Measurements from ENCODE around the gene TMBIM6.
A peak's percentile ranks its signal among the peaks of the same experiment; 100 is the strongest.

The TMBIM6 gene

GRCh38 chr12:49787672-49788071, 46.3 kb downstream of the TMBIM6 start:
- no peak for DNase-seq (ENCODE audit: low spot score)
- in situ Hi-C loops (cut with MboI; ENCODE audit: low sequenced_read_pairs, unreplicated experiment), result no loop called here

DNA sequence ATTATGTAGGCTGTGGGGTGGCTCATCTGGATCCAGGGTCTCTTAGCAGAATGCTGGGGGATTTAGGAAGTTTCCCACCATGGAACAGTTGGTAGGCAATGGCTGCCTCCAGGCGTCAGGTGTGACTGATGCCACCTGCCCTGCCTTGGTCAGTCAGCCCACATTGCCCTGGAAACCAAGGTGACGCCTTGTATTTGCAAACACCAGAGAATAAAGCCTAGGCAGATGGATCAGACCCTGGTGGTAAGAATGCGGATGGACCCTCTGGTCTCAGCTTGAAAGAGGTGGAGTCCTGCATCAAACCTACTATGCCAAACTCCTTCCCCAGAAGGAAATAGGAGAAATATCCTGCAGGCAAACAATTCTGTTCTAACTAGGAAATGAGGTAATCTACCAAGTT, 48.6 kb downstream of the TMBIM6 start:
- no peak for TF ChIP-seq CTCF (IDR thresholded peaks at IDR 0.05; ENCODE audit: borderline replicate concordance, control extremely low read depth, extremely low read depth, insufficient read depth, missing control alignments)
- no peak for DNase-seq (ENCODE audit: low spot score)
- in situ Hi-C loops (cut with MboI; ENCODE audit: low sequenced_read_pairs, unreplicated experiment), result no loop called here

More at GRCh38 chr12:49787672-49788071, 46.3 kb downstream of the TMBIM6 start:
- TF ChIP-seq CTCF (IDR thresholded peaks at IDR 0.05; ENCODE audit: borderline replicate concordance, control extremely low read depth, extremely low read depth, insufficient read depth, missing control alignments), result no peak

DNA sequence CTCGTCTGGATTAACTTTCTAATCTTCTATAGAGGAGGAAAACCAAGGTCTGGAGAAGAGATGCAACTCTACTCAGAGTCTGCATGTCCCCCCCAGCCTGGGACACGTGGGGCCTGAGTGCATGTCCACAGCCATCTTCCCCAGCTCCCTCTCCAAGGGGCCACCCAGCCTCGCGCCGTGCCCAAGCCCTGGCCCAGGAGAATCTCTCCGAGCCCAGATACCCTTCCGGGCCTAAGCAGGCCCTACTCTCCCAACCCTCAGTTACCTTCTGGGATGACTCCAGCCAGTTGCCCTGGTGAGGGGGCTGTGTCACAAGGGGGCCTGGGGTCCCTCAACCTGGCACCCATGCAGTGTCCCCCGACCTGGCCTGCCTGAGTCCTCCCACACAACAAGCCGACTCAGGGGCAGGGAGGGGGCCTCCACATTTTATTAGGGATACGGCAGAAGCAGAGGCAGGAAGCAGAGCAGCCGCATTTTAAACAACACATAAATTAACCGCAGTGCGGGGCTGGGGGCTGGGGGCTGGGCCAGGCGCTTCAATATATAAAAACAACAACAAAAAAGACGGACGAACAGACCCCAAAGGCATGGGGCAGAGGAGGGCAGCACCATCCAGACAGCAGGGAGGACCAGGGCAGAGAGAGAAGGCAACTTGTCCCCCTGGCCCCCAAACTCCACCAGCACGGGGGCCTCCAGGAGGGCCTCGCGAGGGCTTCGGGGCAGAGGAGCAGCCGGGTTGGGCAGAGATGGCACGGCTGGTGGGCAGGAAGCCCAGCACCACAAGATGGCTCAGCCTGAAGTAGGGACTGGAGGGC, 49.6 kb downstream of the TMBIM6 start:
- no peak for DNase-seq (ENCODE audit: low spot score)
- in situ Hi-C loops (cut with MboI; ENCODE audit: low sequenced_read_pairs, unreplicated experiment), result no loop called here
- no peak for TF ChIP-seq CTCF (IDR thresholded peaks at IDR 0.05; ENCODE audit: borderline replicate concordance, control extremely low read depth, extremely low read depth, insufficient read depth, missing control alignments)

- in situ Hi-C loops (cut with MboI; ENCODE audit: low sequenced_read_pairs, unreplicated experiment), result no loop called here
- no peak for DNase-seq (ENCODE audit: low spot score)
- TF ChIP-seq CTCF (IDR thresholded peaks at IDR 0.05; ENCODE audit: borderline replicate concordance, control extremely low read depth, extremely low read depth, insufficient read depth, missing control alignments), result no peak
Observed at GRCh38 chr12:49791700-49792099, 50.3 kb downstream of the TMBIM6 start.

DNA sequence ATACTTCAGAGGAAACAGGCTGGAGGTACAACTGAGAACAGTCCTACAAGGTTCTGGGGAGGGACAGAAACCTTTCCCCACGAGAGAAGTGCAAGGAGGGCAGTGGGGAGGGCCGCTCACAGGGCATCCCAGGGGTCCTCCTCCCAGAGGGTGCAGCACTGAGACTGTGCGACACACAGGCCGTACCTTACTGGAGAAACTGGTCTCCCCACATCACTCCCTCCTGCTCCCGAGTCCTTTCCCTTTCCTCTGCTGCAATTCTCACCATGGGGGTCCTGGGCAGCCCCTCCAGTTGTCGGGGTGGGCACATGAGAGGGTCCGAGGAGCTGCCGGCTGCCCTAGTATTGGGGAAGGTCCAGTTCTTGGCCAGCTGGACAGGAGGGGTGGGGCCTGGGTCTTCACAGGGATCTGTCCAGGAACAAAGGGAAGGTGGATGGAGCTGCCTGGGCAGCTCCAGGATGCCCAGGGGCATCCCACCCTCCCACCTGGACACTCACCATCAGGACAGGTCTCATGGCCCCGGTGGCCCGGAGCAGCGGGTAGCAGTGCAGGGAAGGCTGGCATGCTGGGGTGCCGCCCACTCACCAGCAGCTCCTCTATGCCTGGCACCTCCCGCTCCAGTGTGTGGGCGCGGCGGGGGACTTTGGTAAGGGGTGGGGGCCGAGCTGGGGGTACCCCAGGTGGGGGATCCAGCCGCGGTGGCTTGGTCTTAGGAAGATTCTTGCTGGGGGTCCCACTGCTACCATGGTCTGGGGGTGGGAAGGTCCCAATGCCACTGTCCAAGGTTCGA, 51.0 kb downstream of the TMBIM6 start:
- in situ Hi-C loops (cut with MboI; ENCODE audit: low sequenced_read_pairs, unreplicated experiment), result no loop called here
- peak; percentile 24 for DNase-seq (ENCODE audit: low spot score)
- no peak for TF ChIP-seq CTCF (IDR thresholded peaks at IDR 0.05; ENCODE audit: borderline replicate concordance, control extremely low read depth, extremely low read depth, insufficient read depth, missing control alignments)

- no peak for TF ChIP-seq CTCF (IDR thresholded peaks at IDR 0.05; ENCODE audit: borderline replicate concordance, control extremely low read depth, extremely low read depth, insufficient read depth, missing control alignments)
- DNase-seq (ENCODE audit: low spot score), result peak; percentile 21
Observed at GRCh38 chr12:49792976-49793580, 51.7 kb downstream of the TMBIM6 start.

More at GRCh38 chr12:49792976-49793580, 51.7 kb downstream of the TMBIM6 start:
- in situ Hi-C loops (cut with MboI; ENCODE audit: low sequenced_read_pairs, unreplicated experiment), result no loop called here
